ENCODE measurements around the gene PDPK1.
"Not testable (repeated sequence)": the region's sequence is repeated elsewhere in the genome, so short reads cannot be mapped to it uniquely, and the experiment has no call there.

The PDPK1 gene

GRCh38 chr16:2540912-2541311 lies 3.1 kb downstream of the PDPK1 start:
- not testable (repeated sequence) for DNase-seq (ENCODE audit: low spot score)

GRCh38 chr16:2541409-2541808 lies 3.6 kb downstream of the PDPK1 start:
- not testable (repeated sequence) for DNase-seq (ENCODE audit: low spot score)

- not testable (repeated sequence) for DNase-seq (ENCODE audit: low spot score)
Measured at GRCh38 chr16:2543771-2544170, 6.0 kb downstream of the PDPK1 start.

GRCh38 chr16:2550283-2550878 lies 12.6 kb downstream of the PDPK1 start:
- DNase-seq (ENCODE audit: low spot score): not testable (repeated sequence)

- not testable (repeated sequence) for DNase-seq (ENCODE audit: low spot score)
Measured at GRCh38 chr16:2551420-2551889, 13.6 kb downstream of the PDPK1 start.

- not testable (repeated sequence) for DNase-seq (ENCODE audit: low spot score)
Measured at GRCh38 chr16:2554709-2555425, 17.0 kb downstream of the PDPK1 start.

GRCh38 chr16:2557150-2557549 lies 19.3 kb downstream of the PDPK1 start:
- DNase-seq (ENCODE audit: low spot score): not testable (repeated sequence)

- DNase-seq (ENCODE audit: low spot score): not testable (repeated sequence)
Measured at GRCh38 chr16:2560131-2560797, 22.4 kb downstream of the PDPK1 start.

- not testable (repeated sequence) for DNase-seq (ENCODE audit: low spot score)
Measured at GRCh38 chr16:2560798-2561133, 22.9 kb downstream of the PDPK1 start.

GRCh38 chr16:2567506-2567905 lies 29.7 kb downstream of the PDPK1 start:
- not testable (repeated sequence) for DNase-seq (ENCODE audit: low spot score)

- not testable (repeated sequence) for DNase-seq (ENCODE audit: low spot score)
Measured at GRCh38 chr16:2568573-2568972, 30.8 kb downstream of the PDPK1 start.

- DNase-seq (ENCODE audit: low spot score): not testable (repeated sequence)
Measured at GRCh38 chr16:2572704-2573103, 34.9 kb downstream of the PDPK1 start.

GRCh38 chr16:2575839-2576238 lies 38.0 kb downstream of the PDPK1 start:
- DNase-seq (ENCODE audit: low spot score): not testable (repeated sequence)

GRCh38 chr16:2577044-2577443 lies 39.2 kb downstream of the PDPK1 start:
- DNase-seq (ENCODE audit: low spot score): not testable (repeated sequence)

- not testable (repeated sequence) for DNase-seq (ENCODE audit: low spot score)
Measured at GRCh38 chr16:2578905-2579304, 41.1 kb downstream of the PDPK1 start.

- not testable (repeated sequence) for DNase-seq (ENCODE audit: low spot score)
Measured at GRCh38 chr16:2580143-2580542, 42.3 kb downstream of the PDPK1 start.

GRCh38 chr16:2580818-2581217 lies 43.0 kb downstream of the PDPK1 start:
- DNase-seq (ENCODE audit: low spot score): not testable (repeated sequence)

- no peak for DNase-seq (ENCODE audit: low spot score)
Measured at GRCh38 chr16:2584729-2585650, 47.2 kb downstream of the PDPK1 start.

GRCh38 chr16:2585651-2586081 lies 47.8 kb downstream of the PDPK1 start:
- DNase-seq (ENCODE audit: low spot score): no peak

- DNase-seq (ENCODE audit: low spot score): no peak
Measured at GRCh38 chr16:2586241-2586640, 48.4 kb downstream of the PDPK1 start.

GRCh38 chr16:2586901-2587480 lies 49.2 kb downstream of the PDPK1 start:
- no peak for DNase-seq (ENCODE audit: low spot score)
